Thoracic aorta (tissue), 2 donors: Measurements from ENCODE around the gene SEPTIN14. TPM values are rescaled to one million over a fixed set of nuclear protein-coding genes. Genes with fewer than 3 reads are reported as not detected.
"Not testable (repeated sequence)": the region's sequence is repeated elsewhere in the genome, so short reads cannot be mapped to it uniquely, and the experiment has no call there.

ENCODE experiments used
- ATAC-seq: fragments of 150-250 bp; one replicate; pipeline ENCODE4 v1.8.0; 2017; ENCODE audit warnings: low read depth; ENCODE audit not compliant: insufficient number of reproducible peaks, low FRiP score
- DNase-seq: peaks from one replicate; pipeline ENCODE4 v3.0.0-alpha.2; 2020; ENCODE audit warnings: low spot score
- H3K27ac ChIP-seq, 2 donors: fragments of 200-600 bp; sonication (generic); 1 replicate in 1 of 2; 2 replicates in 1 of 2; pipeline ENCODE4 v1.5.1; 2016; ENCODE audit warnings: mild to moderate bottlenecking in 2 of 2, moderate library complexity in 2 of 2
- H3K27me3 ChIP-seq: fragments of 200-600 bp; sonication (generic); replicated peaks from 2 replicates; pipeline ENCODE4 v1.6.0; 2016; ENCODE audit warnings: mild to moderate bottlenecking; ENCODE audit not compliant: insufficient read depth
- H3K36me3 ChIP-seq: fragments of 200-600 bp; sonication (generic); one replicate; pipeline ENCODE4 v1.5.1; 2016
- H3K4me1 ChIP-seq, 2 donors: fragments of 200-600 bp; sonication (generic); 1 replicate in 1 of 2; 2 replicates in 1 of 2; pipeline versions ENCODE4 v1.5.1 to v1.6.0; 2016; ENCODE audit warnings: low read depth in 2 of 2, mild to moderate bottlenecking in 1 of 2; ENCODE audit not compliant: control insufficient read depth in 1 of 2
- H3K4me3 ChIP-seq: fragments of 200-600 bp; sonication (generic); 2 replicates; pipeline ENCODE4 v1.5.1; 2016; ENCODE audit warnings: mild to moderate bottlenecking
- H3K9me3 ChIP-seq: fragments of 200-600 bp; sonication (generic); 2 replicates; pipeline ENCODE4 v1.5.1; 2016
- total RNA-seq, 2 donors: library from RNA; depleted of rRNA; stranded (reverse); fragments of >200 nt; gene quantifications; one replicate each; pipeline versions ENCODE4 v1.1.0 to v1.2.3, GENCODE V29; 2016
- TF ChIP-seq, protein P1 (sequence below): fragments of 200-600 bp; sonication (generic); IDR thresholded peaks from one replicate; pipeline ENCODE4 v1.5.1; 2019; ENCODE audit warnings: antibody characterized with exemption

The SEPTIN14 gene
- total RNA-seq, 2 donors from 2014 or later = not detected

DNA sequence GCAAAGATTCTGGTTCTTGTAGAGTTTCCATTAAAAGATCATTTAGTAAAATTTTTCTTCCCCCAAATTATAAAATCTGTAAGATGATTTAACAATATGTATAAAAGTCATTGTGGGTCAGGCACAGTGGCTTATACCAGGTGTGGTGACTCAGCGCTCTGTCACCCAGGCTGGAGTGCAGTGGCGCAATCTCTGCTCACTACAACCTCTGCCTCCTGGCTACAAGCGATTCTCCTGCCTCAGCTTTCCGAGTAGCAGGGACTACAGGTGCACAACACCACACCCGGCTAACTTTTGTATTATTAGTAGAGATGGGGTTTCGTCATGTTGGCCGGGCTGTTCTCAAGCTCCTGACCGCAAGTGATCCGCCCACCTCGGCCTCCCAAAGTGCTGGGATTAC lies 68.0 kb downstream of the SEPTIN14 start:
- no peak for ATAC-seq
- Histone ChIP-seq H3K4me1 (no peaks in the 10 kb centered on the region), H3K36me3 (no peaks in the 10 kb centered on the region), H3K27me3 (no peaks in the 10 kb centered on the region), H3K27ac (no peak overlapping the region), H3K4me3 (no peak overlapping the region), H3K9me3 (peaks cover 16% of the 10 kb centered on the region)
- TF ChIP-seq, protein P1, sequence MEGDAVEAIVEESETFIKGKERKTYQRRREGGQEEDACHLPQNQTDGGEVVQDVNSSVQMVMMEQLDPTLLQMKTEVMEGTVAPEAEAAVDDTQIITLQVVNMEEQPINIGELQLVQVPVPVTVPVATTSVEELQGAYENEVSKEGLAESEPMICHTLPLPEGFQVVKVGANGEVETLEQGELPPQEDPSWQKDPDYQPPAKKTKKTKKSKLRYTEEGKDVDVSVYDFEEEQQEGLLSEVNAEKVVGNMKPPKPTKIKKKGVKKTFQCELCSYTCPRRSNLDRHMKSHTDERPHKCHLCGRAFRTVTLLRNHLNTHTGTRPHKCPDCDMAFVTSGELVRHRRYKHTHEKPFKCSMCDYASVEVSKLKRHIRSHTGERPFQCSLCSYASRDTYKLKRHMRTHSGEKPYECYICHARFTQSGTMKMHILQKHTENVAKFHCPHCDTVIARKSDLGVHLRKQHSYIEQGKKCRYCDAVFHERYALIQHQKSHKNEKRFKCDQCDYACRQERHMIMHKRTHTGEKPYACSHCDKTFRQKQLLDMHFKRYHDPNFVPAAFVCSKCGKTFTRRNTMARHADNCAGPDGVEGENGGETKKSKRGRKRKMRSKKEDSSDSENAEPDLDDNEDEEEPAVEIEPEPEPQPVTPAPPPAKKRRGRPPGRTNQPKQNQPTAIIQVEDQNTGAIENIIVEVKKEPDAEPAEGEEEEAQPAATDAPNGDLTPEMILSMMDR = no peak
- no peak for DNase-seq

DNA sequence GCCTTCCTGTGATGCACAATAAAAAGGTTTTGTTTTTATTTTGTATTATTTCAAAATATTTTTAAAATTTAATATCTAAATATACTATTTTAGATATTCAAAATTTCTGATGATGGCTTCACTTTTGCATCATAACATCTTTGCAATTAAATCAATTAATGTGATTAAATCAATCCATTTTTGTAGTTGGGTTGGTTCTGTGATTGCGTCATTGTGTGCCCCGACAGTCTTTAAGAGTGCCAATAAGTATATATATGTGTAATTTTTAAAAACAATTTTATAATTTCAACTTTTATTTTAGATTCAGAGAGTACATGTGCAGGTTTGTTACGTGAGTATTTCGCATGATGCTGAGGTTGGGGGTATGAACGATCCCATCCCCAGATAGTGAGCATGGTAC lies 70.5 kb downstream of the SEPTIN14 start:
- TF ChIP-seq, protein P1 = no peak
- H3K4me3 ChIP-seq = no peak overlapping the region
- no peak for DNase-seq
- no peaks in the 10 kb centered on the region for H3K27me3 ChIP-seq
- no peak overlapping the region for H3K27ac ChIP-seq
- ATAC-seq = no peak
- H3K4me1 ChIP-seq = no peaks in the 10 kb centered on the region
- no peaks in the 10 kb centered on the region for H3K36me3 ChIP-seq
- peaks cover 6% of the 10 kb centered on the region for H3K9me3 ChIP-seq

DNA sequence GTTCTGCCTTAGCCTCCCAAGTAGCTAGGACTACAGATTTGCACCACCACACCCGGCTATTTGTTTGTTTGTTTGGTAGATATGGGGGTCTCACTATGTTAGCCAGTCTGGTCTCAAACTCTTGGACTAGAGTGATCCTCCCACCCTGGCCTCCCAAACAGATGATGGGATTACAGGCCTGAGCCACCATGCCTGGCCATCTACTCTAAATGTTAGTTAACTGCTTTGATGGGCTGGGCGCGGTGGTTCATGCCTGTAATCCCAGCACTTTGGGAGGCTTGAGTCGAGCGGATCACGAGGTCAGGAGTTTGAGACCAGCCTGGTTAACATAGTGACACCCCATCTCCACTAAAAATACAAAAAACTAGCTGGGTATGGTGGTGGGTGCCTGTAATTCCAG lies 74.8 kb downstream of the SEPTIN14 start:
- DNase-seq (no peak), ATAC-seq (no peak)
- H3K4me3 ChIP-seq = no peak overlapping the region
- TF ChIP-seq, protein P1 = no peak
- H3K9me3 ChIP-seq = no peaks in the 10 kb centered on the region
- no peak overlapping the region for H3K27ac ChIP-seq
- no peaks in the 10 kb centered on the region for H3K36me3 ChIP-seq
- H3K4me1 ChIP-seq = no peaks in the 10 kb centered on the region
- no peaks in the 10 kb centered on the region for H3K27me3 ChIP-seq

DNA sequence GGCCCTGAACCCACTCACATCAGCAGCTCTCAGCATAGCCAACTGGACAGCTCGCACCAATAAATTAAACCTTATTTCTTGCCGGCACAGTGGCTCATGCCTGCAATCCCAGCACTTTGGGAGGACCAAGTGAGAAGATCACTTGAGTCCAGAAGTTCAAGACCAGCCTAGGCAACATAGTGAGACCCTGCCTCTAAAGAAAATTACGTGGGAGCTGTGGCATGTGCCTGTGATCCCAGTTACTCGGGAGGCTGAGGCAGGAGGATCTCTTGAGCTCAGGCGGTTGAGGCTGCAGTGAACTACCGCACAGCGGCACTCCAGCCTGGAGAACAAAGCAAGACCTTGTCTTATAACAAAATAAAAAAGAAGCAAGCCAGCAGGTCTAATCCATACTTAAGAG lies 75.7 kb downstream of the SEPTIN14 start:
- no peaks in the 10 kb centered on the region for H3K27me3 ChIP-seq
- H3K4me3 ChIP-seq = no peak overlapping the region
- H3K27ac ChIP-seq = no peak overlapping the region
- H3K9me3 ChIP-seq = no peaks in the 10 kb centered on the region
- no peaks in the 10 kb centered on the region for H3K36me3 ChIP-seq
- no peak for ATAC-seq
- no peak for DNase-seq
- H3K4me1 ChIP-seq = no peaks in the 10 kb centered on the region
- TF ChIP-seq, protein P1 = no peak

DNA sequence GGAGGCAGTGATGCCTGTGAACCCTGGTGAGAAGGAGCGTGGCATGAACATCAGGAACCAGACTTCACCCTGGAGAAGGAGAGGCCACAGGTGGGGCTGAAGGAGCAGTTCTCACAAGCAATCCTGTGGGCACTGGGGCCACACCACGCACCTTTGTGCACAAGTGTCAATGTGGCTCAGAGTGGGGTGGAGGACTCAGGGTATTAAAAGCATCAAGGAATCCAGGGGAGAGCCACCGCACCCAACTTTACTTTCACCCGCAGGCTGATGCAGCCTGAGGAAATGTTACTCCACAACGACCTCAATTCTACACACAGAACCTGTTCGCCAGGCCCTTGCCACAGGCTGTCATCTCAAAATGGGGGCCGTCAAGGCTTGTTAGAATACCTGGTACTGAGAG lies 77.1 kb downstream of the SEPTIN14 start:
- not testable (repeated sequence) for H3K4me3 ChIP-seq, H3K36me3 ChIP-seq, ATAC-seq, DNase-seq, H3K27ac ChIP-seq, H3K4me1 ChIP-seq, H3K9me3 ChIP-seq, H3K27me3 ChIP-seq

DNA sequence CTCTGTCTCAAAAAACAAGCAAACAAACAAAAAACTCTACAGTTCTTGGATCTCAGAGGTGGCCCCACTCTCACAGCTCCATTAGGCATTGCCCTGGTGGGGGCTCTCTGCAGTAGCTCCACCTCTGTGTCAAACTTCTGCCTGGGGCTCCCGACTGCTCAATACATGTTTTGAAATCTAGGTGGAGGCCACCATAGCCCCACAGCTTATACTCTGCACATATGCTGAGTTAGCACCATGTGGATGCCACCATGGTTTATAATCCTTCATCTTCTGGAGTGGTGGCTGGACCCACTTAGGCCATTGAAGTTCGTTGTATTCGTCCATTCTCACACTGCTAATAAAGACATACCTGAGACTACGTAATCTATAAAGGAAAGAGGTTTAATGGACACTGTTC lies 78.4 kb downstream of the SEPTIN14 start:
- ATAC-seq (no peak), DNase-seq (no peak)
- Histone ChIP-seq H3K4me3 (no peak overlapping the region), H3K9me3 (no peaks in the 10 kb centered on the region), H3K36me3 (no peaks in the 10 kb centered on the region), H3K4me1 (no peaks in the 10 kb centered on the region), H3K27ac (no peak overlapping the region), H3K27me3 (no peaks in the 10 kb centered on the region)
- TF ChIP-seq, protein P1 = no peak
